Subcutaneous adipose tissue (tissue), 4 donors: ENCODE results near the gene SLC23A1. TPM values are rescaled to one million over a fixed set of nuclear protein-coding genes. Genes with fewer than 3 reads are reported as not detected.

ENCODE experiments used
- total RNA-seq, 4 donors: library from RNA; depleted of rRNA; stranded (reverse); fragments of >200 nt; gene quantifications; one replicate each; pipeline ENCODE4 v1.1.0, GENCODE V29; 2016
- TF ChIP-seq, protein P1 (sequence below): fragments of 450-650 bp; IDR thresholded peaks from one replicate; pipeline ENCODE4 v1.5.1; 2016; ENCODE audit warnings: low read depth, mild to moderate bottlenecking, control low read depth, antibody characterized with exemption, moderate library complexity

Gene SLC23A1
- total RNA-seq, 4 donors from 2014 or later, result not detected

DNA sequence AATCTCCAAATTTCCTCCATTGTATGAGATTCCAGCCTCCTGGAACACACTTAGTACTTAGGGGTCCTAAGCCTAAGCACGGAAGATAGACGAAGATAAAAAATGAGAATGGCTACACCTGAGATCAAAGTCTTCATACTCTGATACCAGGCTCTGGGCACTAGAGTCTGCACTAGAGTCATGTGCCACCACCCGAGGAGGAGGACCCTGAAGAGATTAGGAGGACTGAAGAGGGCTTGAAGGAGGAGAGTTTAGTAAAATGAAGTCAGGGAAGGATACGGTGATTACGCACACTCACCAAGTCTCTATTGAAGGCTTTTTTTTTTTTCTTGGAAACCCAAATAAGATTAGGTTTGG is 21.4 kb upstream of the SLC23A1 start:
- TF ChIP-seq, protein P1, sequence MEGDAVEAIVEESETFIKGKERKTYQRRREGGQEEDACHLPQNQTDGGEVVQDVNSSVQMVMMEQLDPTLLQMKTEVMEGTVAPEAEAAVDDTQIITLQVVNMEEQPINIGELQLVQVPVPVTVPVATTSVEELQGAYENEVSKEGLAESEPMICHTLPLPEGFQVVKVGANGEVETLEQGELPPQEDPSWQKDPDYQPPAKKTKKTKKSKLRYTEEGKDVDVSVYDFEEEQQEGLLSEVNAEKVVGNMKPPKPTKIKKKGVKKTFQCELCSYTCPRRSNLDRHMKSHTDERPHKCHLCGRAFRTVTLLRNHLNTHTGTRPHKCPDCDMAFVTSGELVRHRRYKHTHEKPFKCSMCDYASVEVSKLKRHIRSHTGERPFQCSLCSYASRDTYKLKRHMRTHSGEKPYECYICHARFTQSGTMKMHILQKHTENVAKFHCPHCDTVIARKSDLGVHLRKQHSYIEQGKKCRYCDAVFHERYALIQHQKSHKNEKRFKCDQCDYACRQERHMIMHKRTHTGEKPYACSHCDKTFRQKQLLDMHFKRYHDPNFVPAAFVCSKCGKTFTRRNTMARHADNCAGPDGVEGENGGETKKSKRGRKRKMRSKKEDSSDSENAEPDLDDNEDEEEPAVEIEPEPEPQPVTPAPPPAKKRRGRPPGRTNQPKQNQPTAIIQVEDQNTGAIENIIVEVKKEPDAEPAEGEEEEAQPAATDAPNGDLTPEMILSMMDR, result no peak

DNA sequence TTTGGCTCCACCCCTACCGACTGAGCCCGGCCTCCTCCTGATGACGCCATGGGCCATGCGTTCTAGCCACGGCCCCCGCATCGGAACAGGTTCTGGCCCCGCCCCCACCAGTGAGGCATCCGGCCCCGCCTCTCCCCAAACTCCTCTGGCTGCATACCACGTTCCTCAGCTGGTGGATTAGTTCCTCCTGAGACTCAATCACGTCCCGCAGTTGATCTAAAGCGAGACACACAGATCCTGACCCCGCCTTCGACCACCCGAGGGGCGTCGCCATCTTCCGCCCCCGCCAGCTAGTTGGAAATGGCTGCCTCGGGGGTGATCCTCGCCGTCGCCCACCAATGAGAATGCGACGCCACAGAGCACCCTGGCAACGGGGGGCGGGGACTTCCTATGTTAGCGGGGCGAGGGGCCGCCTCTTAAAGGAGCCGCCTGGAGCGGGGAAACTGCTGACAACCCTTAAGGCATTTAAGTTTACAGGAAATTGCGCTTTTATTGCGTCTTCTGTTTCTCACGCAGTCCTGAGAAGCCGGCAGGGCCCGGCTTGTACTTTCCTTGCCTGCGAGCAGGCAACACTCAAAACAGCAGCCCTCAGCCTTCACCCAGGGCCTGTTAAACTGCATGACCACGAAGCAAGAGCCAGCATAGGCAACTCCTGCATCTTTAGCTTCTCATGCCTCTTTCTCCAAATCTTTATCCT is 20.8 kb upstream of the SLC23A1 start, which contains the start of gene SPATA24:
Gene SPATA24, minus strand, starts transcription at position 303 of the 697 bp plus-strand sequence. Its CDS starts 29 bp downstream, at position 274.
- TF ChIP-seq, protein P1, result no peak

DNA sequence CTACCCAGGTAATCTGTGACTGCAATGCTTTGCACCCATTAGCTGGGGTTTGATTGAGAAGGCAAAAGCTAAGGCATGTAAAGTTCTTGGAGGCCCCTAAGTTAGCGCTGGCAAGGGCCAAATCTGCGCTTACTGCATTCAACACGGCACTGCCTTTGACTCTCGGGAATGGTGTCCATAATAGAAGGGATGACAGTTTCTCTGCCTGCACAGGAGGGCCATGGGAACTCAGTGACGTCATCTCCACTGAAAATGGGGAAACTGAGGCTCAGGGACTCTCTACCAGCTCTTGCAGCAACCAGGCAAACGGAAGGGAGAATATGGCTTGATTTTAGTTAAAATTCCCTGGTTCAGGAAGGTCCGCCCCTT is 20.3 kb upstream of the SLC23A1 start:
- TF ChIP-seq, protein P1, result no peak

DNA sequence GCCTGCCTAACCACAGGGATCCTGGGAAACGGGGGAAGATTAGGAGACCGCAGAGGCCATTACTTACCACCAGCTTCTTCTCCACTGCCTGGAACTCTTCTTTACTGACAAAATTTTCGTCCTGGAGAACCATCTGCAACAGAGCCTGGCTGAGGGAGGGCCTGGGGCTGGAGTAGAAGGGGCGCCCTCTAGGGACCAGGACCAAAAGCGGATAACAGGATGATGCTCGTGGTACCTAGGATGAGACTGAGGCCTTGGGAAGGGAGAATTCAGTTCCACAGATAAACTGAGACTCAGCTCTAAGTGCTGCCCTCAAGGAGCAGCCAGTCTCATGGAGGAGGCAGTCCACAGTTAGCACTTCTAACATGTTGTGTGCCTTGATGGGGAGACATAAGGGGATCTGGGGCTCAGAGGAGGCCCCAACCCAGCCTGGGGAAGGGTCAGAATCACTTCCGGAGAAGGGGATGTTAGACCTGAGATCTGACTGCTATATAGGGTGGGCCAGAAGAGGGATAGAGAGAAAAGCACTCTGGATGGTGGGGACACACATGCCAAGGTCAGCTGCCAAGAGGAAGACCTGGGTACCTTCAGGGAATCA is 19.6 kb upstream of the SLC23A1 start:
- TF ChIP-seq, protein P1, result no peak

DNA sequence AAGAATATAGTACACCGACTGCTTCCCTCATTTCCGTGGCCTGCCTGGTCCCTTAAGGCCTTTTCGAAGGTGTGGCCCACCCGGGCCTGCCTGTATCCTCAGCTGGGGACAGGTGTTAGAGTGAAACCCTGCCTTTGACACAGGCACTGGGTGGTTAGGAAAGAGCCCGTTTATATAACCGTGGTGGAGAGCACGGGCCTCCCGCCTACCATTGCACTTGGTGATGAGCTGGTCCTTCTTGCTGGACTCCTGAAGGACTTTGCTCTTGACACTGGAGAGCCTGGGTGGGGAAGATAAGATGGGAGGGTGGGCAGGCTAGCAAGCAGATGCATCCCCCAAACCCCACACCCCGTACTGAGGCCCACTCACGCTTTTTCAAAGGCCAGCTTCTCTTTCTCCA is 18.4 kb upstream of the SLC23A1 start:
- TF ChIP-seq, protein P1, result no peak

DNA sequence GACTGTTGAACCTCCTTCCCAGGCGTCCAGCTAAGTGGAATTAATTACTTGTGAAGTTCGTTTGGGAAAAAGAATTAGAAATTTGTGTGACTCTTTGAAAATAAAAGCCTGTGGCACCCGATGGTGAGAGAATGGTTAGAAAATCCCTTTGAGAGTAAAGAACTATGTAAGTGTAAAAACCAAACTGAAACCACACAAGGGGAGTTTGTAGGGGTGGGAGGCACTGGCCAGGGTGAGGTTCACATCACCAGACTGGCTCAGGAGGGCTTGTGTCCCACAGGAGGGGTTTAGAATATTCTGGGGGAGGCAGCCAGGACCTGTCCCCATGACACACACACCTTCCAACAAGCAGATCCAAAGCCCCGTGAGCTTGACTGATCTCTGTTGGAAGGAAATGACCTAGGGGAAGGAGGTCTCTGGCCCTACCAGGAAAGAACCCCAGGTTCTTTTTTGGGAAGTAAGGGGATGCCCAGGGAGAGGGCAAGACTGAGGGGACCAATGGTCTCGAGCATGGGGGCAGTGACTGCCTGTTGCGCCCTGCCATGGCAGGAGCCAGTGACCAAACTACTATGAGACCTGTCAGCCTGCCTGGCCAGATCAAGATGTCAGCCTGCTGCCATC is 16.5 kb upstream of the SLC23A1 start:
- TF ChIP-seq, protein P1, result no peak

DNA sequence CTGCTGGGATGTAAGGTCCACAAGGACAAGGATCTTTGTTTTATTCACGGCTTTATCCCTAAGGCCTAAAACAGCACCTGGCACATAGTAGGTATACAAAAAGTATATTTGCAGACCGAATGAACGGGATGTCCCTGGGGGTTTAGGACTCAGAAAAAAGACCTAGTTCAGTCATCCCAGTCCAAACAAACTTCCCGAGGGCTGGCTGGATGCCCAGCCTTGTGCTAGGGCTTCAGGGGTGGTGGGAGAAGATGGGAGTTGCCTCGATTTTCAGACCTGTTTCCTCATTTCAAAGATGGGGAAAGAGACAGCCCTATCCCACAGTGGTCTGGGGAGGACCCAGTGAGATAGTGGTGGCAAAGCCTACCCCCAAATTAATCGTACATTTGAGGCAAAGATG is 14.8 kb upstream of the SLC23A1 start:
- TF ChIP-seq, protein P1, result no peak
